SU-DHL-6 (cell line): Measurements from ENCODE around the gene TMEM204.

Experiments used
- H2AFZ ChIP-seq: fragments of 200-600 bp; sonication (generic); 2 replicates; pipeline ENCODE4 v1.6.1; 2014; ENCODE audit warnings: low read depth, mild to moderate bottlenecking, moderate library complexity, mixed read lengths, antibody characterized with exemption, low read length; ENCODE audit not compliant: severe bottlenecking
- H3F3A ChIP-seq: fragments of 200-600 bp; shearing (Covaris generic); 2 replicates; pipeline ENCODE4 v1.6.0; 2016; ENCODE audit warnings: antibody characterized with exemption, mild to moderate bottlenecking; ENCODE audit not compliant: insufficient read depth
- H3K27ac ChIP-seq: fragments of 200-600 bp; sonication (generic); 2 replicates; pipeline ENCODE4 v1.5.1; 2016; ENCODE audit warnings: low read depth, mild to moderate bottlenecking, low read length, moderate library complexity, mixed read lengths
- H3K27me3 ChIP-seq: fragments of 200-600 bp; sonication (generic), shearing (Covaris generic); 2 replicates; pipeline ENCODE4 v1.6.0; 2014; ENCODE audit warnings: mild to moderate bottlenecking, low read length
- H3K36me3 ChIP-seq: fragments of 200-600 bp; sonication (generic); 2 replicates; pipeline ENCODE4 v1.6.1; 2014; ENCODE audit warnings: mild to moderate bottlenecking, low read length, mixed read lengths
- H3K4me2 ChIP-seq: fragments of 300-600, 200-600 bp; shearing (Covaris generic), sonication (generic); 2 replicates; pipeline ENCODE4 v1.6.0; 2014; ENCODE audit warnings: low read length, low read depth, mild to moderate bottlenecking; ENCODE audit not compliant: poor library complexity, severe bottlenecking
- H3K4me3 ChIP-seq: fragments of 200-600 bp; sonication (generic); 2 replicates; pipeline ENCODE4 v1.5.1; 2014; ENCODE audit warnings: antibody characterized with exemption, low read length, mild to moderate bottlenecking, mixed read lengths; ENCODE audit not compliant: insufficient read depth, poor library complexity, severe bottlenecking
- H3K79me2 ChIP-seq: fragments of 200-600 bp; sonication (generic); 2 replicates; pipeline ENCODE4 v1.6.1; 2014; ENCODE audit warnings: mild to moderate bottlenecking, low read length, moderate library complexity; ENCODE audit not compliant: insufficient read depth
- H3K9ac ChIP-seq: fragments of 200-600 bp; sonication (generic); 2 replicates; pipeline ENCODE4 v1.7.0; 2014; ENCODE audit warnings: mild to moderate bottlenecking, low read length
- H3K9me2 ChIP-seq: fragments of 200-600 bp; sonication (generic); replicated peaks from 2 replicates; pipeline ENCODE4 v1.6.1; 2014; ENCODE audit warnings: low read length; ENCODE audit not compliant: insufficient read depth
- H3K9me3 ChIP-seq: fragments of 200-600 bp; sonication (generic); 2 replicates; pipeline ENCODE4 v1.6.1; 2014; ENCODE audit warnings: low read length, mixed read lengths; ENCODE audit not compliant: insufficient read depth
- H4K20me1 ChIP-seq: fragments of 200-600 bp; sonication (generic); 2 replicates; pipeline ENCODE4 v1.6.1; 2014; ENCODE audit warnings: low read depth, mild to moderate bottlenecking, antibody characterized with exemption, low read length, moderate library complexity, mixed read lengths
- EZH2phosphoT487 ChIP-seq: fragments of 200-600 bp; sonication (generic), shearing (Covaris generic); conservative IDR thresholded peaks from 2 replicates; pipeline ENCODE4 v1.6.1; 2018; ENCODE audit warnings: mild to moderate bottlenecking, antibody characterized with exemption, low read length, moderate library complexity, mixed read lengths
- TF ChIP-seq, protein P1 (sequence below): fragments of 200-600 bp; sonication (generic); IDR thresholded peaks from one replicate; pipeline ENCODE4 v1.5.1; 2017; ENCODE audit warnings: antibody characterized with exemption, mild to moderate bottlenecking, low read length, moderate library complexity; ENCODE audit not compliant: insufficient read depth, poor library complexity, severe bottlenecking

TMEM204 gene

DNA sequence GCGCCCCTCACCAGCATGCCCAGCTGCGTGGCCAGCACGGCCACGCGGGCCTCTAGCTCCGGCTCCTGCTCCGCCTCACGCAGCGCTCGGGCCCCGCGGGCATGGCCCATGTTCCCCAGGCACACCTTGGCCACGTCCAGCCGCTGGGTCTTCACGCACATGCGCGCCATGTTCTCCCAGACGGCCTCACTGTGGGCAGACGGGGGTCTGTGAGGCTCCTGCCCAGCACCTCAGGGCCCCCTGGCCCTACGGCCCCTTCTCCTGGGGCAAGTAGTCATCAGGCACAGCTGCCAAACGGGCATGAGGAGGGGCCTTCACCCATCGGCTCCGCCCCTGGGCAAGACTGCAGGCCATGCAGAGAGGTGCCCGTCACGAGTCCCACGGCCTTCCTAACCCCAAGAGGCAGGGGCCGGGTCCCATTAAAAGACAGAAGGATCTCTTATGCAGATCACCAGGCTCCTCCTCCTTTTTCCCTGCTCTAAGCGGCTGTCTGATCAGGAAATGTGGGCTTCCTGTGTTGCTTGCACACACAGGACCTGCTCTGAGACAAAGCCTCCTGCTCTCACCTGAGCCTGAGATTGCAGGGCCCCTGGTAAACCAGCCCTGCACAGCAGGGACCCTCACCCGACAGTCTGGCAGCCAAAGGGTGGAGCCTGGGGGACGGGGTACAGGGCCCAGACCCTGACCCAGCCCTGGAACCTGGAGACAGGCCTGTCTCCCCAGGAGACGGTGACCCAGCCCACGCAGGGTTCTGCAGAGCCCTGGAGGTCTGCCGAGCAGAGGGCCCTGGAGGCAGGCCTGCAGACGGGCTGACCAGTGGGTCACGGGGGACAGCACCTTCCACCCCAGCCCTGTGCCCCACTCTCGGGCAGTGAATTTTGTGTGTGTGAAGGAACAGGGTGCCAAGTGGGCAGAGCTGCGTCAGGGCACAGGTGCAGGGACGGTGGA lies 6.6 kb upstream of the TMEM204 start:
- H3K9ac ChIP-seq, result no peak overlapping the region
- TF ChIP-seq EZH2phosphoT487, result no peak
- TF ChIP-seq, protein P1, sequence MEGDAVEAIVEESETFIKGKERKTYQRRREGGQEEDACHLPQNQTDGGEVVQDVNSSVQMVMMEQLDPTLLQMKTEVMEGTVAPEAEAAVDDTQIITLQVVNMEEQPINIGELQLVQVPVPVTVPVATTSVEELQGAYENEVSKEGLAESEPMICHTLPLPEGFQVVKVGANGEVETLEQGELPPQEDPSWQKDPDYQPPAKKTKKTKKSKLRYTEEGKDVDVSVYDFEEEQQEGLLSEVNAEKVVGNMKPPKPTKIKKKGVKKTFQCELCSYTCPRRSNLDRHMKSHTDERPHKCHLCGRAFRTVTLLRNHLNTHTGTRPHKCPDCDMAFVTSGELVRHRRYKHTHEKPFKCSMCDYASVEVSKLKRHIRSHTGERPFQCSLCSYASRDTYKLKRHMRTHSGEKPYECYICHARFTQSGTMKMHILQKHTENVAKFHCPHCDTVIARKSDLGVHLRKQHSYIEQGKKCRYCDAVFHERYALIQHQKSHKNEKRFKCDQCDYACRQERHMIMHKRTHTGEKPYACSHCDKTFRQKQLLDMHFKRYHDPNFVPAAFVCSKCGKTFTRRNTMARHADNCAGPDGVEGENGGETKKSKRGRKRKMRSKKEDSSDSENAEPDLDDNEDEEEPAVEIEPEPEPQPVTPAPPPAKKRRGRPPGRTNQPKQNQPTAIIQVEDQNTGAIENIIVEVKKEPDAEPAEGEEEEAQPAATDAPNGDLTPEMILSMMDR, result no peak
- H3K36me3 ChIP-seq, result no peaks in the 10 kb centered on the region
- H3K27me3 ChIP-seq, result no peaks in the 10 kb centered on the region
- no peak overlapping the region for H3K4me3 ChIP-seq
- H3K27ac ChIP-seq, result no peak overlapping the region
- H3K79me2 ChIP-seq, result no peaks in the 10 kb centered on the region
- no peaks in the 10 kb centered on the region for H3K9me2 ChIP-seq
- H2AFZ ChIP-seq, result no peak overlapping the region
- H3K4me2 ChIP-seq, result no peak overlapping the region
- H3F3A ChIP-seq, result no peaks in the 10 kb centered on the region
- no peaks in the 10 kb centered on the region for H4K20me1 ChIP-seq
- no peaks in the 10 kb centered on the region for H3K9me3 ChIP-seq

DNA sequence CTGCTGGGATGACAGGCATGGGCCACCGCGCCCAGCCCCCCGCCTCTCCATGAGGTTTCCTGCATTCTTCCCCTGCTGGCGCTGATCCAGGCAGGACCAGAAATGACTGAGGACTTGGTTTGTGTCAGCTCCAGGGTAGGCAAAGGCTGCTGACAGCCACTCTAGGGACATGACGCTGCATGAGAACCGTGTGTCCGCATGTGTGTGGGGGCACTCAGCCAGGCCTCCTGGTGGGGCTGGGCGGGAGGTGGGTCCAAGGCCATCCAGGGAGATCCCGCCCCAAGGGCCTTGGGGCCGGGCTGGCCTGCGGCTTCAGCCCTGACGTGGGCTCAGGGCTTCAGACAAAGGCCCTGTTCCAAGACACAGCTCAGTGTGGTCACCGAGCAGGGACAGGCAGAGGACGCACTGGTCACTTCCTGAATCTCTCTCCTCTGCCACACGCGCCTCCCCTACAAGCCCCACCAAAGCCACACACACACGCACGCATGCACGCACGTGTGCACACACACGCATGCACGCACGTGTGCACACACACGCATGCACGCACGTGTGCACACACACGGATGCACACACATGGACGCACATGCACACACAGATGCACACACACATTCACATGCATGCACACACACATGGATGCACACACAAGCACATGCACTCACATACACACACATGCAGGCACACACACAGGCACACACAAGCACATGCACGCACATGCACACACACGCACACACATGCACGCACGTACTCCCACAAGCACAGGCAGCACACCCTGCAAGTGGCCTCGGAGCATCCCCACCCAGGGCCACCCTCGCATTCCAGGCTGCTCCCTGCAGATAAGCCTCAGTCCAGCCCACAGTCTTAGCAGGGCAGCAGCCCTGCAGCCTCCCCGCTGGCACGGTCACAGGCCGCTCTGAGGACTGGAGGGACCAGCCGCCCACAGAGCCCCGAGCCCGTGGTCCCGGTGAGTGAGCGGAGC lies 5.3 kb upstream of the TMEM204 start:
- TF ChIP-seq EZH2phosphoT487, result no peak
- TF ChIP-seq, protein P1, result no peak
- no peak overlapping the region for H2AFZ ChIP-seq
- H3K9me2 ChIP-seq, result no peaks in the 10 kb centered on the region
- H3K9me3 ChIP-seq, result no peaks in the 10 kb centered on the region
- H3K4me2 ChIP-seq, result no peak overlapping the region
- no peaks in the 10 kb centered on the region for H3K27me3 ChIP-seq
- no peak overlapping the region for H3K4me3 ChIP-seq
- no peak overlapping the region for H3K9ac ChIP-seq
- H3K36me3 ChIP-seq, result no peaks in the 10 kb centered on the region
- no peaks in the 10 kb centered on the region for H4K20me1 ChIP-seq
- no peak overlapping the region for H3K27ac ChIP-seq
- H3F3A ChIP-seq, result no peaks in the 10 kb centered on the region
- H3K79me2 ChIP-seq, result no peaks in the 10 kb centered on the region

DNA sequence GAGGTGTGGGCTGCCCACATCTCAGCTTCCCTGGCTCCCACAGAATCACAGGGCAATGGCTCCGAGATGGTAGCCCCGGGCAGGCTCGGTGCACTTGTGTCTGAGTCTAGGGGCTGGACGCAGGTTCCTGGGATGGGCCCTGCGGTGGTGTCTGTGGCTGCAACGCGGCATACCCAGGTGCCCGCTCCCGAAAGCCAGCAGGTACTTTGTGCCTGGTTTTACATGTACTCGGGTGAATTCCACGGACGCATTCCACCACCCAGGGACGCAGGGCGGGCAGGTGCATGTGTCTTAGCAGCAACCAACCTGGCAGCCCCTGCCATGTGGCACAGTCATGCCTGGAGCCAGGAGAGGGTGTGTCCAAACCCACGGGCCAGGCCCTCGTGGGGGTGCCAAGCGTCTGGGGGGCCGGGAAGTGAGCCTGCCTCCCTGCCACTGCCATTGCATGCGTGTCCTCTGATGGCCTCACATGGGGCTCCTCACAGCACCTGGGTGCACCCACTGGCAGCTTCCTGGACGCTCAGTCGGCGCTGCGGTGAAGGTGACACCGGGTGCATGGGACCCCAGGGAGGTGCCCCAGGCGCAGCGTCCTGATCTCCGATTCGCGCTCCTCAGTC lies 4.4 kb upstream of the TMEM204 start:
- Histone ChIP-seq H3K4me2 (no peak overlapping the region), H3K27ac (no peak overlapping the region), H2AFZ (no peak overlapping the region), H3K36me3 (no peaks in the 10 kb centered on the region), H3F3A (no peaks in the 10 kb centered on the region), H3K9me2 (no peaks in the 10 kb centered on the region), H3K9ac (no peak overlapping the region), H3K27me3 (no peaks in the 10 kb centered on the region), H4K20me1 (no peaks in the 10 kb centered on the region), H3K4me3 (no peak overlapping the region), H3K79me2 (no peaks in the 10 kb centered on the region), H3K9me3 (no peaks in the 10 kb centered on the region)
- TF ChIP-seq EZH2phosphoT487, result no peak
- TF ChIP-seq, protein P1, result no peak
